Erythroblast (primary cell): Measurements from ENCODE around the gene TM9SF4.

Source experiments
- GATA1 ChIP-seq: IDR thresholded peaks from 2 replicates; pipeline ENCODE4 v1.6.1; 2011; ENCODE audit warnings: low read depth, mild to moderate bottlenecking, control low read depth, low read length, moderate library complexity
- POLR2A ChIP-seq: IDR thresholded peaks from 2 replicates; pipeline ENCODE4 v1.6.1; 2011; ENCODE audit warnings: mild to moderate bottlenecking, low read length

DNA sequence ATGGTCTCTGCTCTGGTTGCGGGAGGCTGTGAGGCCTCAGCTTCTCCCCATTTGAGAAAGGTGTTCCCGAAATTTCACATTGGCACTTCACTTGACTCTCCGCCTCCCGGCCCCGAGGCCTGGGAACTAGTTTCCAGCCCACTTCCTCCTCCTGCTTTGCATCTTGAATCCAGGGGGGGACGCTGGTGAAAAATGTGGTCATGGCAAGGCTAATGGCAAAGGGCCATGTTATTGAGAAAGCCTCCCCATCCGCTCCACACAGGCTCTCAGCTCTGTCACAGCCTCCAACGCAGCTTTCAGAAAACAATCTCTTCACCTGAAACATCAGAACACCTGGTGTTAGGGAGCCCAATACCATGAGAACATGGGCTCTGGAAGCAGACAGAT is 92.5 kb downstream of the TM9SF4 start:
- TF ChIP-seq POLR2A (no peak), GATA1 (no peak)
